HK-2 (cell line): Measurements from ENCODE around the gene B3GNT7.
"Not testable (repeated sequence)": the region's sequence is repeated elsewhere in the genome, so short reads cannot be mapped to it uniquely, and the experiment has no call there.

Experiments used
- DNase-seq: peaks from one replicate; pipeline ENCODE4 v3.0.0-alpha.2; 2018; ENCODE audit not compliant: unreplicated experiment

Gene B3GNT7

DNA sequence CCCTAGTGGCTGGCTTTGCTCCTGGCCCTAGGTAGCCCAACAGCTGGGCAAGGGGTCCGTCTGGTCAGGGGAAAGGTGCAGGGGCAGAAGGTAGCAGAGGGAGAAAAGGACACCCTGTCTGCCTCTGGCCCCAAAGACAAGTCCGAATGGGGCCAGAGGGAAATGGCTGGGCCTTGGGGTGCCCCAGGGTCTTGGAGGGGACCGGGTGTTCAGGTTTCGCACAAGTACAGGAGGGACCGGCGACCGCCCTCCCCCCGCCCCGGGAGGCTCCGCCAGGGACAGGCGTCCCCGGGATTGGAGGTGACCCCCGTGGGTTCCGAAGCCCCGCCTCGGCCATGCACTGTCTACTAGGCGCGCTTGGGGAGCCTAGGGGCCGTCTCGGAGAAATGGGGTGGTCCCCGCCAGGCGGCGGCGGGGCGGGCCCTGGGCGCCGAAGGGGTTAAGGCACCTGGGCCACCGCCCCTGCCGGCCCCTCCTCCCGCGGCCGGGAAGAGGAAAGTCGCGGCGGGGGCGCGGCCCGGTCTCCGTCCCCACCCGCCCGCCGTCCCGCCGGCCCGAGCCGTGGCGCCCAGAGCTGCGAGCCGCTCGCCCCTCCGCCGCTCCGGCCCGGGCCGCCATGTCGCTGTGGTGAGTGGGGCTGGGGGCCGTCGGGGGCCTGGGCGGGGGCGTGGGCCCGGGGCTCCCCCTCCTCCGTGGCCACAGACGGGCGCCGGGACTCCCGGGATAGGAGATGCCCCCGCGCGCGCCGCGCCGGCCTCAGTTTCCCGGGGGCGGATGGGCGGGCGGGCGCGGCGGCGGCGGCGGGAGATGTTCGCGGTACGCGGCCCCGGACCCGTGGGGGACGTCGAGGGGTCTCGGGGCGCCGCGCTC, at the start of gene B3GNT7:
Gene B3GNT7 (plus strand): TSS at position 523 of the 870 bp plus-strand sequence. CDS start 94 bp downstream, at position 617.
- DNase-seq, result no peak

GRCh38 chr2:231347081-231347480, 48.4 kb upstream of the B3GNT7 start:
- no peak for DNase-seq

GRCh38 chr2:231347638-231348037, 47.9 kb upstream of the B3GNT7 start:
- no peak for DNase-seq

DNA sequence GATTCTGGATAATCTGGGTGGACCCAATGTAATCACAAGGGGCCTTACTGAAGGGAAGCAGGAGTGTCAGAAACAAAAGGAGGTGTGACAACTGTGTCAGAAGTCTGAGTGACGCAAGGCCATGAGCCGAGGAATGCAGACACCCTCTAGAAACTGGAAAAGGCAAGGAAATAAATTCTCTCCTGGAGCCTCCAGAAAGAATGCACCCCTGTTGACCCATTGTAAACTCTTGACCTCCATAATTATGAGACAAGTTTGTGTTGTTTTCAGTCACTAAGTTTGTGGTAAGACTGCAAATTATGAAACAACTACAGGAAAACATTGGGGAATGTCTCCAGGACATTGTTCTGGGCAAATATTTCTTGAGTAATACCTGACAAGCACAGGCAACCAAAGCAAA, 47.3 kb upstream of the B3GNT7 start:
- no peak for DNase-seq

DNA sequence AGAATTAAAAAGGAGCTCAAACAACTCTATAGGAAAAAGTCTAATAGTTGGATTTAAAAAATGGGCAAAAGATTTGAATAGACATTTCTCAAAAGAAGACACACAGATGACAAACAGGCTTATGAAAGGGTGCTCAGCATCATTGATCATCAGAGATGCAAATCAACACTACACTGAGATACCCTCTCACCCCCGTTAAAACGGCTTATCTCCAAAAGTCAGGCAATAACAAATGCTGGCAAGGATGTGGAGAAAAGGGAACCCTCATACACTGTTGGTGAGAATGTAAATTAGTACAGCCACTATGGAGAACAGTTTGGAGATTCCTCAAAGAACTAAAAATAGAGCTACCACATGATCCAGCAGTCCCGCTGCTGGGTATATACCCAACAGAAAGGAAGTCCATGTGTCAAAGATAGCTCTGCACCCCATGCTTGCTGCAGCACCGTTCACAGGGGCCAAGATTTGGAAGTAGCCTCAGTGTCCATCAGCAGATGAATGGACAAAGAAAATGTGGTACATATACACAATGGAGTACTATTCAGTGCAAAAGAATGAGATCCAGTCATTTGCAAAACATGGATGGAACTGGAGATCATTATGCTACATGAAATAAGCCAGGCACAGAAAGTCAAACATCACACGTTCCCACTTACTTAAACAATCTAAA, 46.7 kb upstream of the B3GNT7 start:
- no peak for DNase-seq

DNA sequence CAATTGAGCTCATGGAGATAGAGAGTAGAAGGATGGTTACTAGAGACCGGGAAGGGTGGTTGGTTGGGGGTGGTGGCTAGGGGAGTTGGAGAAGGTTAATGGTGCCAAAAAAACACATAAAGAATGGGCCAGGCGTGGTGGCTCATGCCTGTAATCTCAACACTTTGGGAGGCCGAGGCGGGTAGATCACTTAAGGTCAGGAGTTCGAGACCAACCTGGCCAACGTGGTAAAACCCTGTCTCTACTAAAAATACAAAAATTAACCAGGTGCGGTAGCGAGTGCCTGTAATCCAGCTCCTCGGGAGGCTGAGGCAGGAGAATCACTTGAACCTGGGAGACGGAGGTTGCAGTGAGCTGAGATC, 46.2 kb upstream of the B3GNT7 start:
- DNase-seq, result not testable (repeated sequence)

DNA sequence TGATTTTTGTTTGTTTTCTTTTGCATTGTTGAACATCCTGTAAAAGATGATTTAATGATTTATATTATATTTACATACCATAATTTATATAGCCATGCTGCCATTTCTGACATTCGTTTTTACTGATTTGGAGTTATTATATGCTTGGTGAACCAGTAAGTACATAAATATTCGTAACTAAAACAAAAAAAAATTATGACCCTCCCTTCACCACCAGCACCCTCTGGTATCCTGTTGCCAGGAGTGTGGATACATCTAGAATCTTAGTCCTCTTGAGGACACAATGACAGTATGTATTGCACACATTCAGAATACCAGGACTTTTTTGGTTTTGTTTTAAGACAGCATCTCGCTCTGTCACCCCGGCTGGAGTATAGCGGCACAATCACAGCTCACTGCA, 43.9 kb upstream of the B3GNT7 start:
- no peak for DNase-seq

DNA sequence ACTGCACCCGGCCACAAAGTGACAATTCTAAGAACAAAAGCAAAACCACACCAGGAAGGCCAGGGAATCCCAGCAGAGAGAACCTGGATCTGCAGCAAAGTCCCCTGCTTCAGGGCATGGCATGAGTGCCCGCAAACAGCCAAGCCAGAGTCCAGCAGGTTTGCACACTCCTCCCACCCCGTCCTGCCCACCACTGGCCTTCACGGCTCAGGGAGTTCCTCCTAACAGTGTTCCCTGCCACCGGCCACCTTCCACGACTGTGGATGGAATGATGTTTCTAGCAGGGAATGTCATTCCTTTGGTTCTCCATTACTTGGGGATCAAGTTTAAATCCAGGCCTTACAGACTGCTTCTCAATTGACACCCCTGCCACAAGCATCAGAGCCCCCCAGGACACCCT, 42.0 kb upstream of the B3GNT7 start:
- DNase-seq, result no peak

DNA sequence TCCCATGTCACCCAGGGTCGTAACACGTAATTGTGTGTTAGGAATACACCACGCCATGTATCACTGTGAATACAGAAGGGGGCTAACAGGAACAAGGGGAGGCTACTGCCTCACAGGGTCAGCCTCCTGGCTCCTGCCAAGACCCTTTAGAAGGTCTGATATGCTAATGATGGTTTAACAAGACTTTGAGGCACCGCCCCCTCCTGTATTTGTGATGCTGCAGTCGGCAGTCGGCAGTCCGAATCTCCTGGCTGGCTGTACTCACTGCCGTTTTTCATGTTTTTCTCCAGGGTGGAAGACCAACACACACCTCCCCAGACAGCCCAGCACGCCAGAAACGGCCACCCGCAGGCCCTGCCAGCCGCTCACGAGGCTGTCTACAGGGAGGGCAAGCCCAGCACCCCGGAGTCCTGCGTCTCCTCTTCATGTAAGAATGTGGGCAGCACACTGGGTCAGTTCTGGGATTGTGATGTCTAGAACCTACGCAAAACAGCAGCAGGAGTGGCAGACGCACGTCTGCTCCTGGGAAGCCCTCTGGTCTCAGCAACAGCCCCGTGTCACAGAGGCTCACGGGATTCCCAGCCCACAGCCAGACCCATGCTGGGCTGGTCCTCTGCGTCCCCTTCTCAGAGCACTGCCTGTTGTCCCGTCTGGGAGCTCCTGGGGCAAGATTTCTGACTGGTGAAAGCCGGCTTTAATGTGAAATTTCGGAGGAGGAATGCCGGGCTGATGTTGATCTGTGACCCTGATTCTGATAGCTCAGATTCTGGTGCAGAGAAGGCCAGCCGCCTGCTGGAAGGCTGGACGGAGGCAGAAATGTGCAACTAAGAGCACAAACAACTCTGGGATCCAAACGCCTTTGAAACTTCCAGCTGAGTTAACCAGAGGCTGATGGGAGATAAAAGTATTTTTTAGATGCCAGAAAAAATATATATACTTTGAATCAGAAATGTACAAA, 39.7 kb upstream of the B3GNT7 start:
- DNase-seq, result no peak

DNA sequence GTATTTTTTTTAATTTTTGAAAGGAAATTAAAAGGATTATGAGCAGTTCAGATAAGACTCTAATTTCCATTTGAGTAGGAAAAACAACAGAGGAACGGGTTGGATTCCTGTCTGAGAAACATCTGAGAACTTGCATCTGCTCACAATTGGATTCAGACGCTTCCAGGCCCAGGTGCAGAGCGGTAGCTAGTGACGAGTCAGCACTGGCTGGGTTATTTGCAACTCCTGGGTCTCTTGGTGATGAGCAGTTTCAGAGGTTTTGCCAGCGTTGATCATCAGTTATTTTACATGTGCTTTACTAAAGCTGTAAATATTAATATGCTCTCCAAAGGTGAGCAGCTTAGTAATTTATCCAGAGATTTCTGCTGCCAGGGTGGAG, 39.1 kb upstream of the B3GNT7 start:
- no peak for DNase-seq

DNA sequence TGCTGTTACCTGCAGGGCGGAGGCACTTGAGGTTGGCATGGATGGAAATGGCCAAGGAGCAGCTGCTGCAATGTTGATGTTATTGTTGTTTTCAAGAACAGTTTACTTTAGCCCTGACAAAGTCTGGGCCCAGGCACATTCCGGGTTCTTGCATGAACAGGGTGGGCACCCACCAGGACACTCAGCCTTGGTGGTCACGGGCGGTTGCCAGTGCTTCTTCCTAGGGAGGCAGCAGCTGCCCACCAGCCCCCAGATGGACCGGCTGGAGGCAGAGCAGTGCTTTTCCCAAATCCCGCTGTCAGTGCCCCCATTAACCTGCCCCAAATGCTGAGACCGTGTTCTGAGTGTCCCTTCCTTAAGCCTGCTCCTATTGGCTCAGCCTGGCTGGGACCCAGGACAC, 38.5 kb upstream of the B3GNT7 start:
- no peak for DNase-seq

DNA sequence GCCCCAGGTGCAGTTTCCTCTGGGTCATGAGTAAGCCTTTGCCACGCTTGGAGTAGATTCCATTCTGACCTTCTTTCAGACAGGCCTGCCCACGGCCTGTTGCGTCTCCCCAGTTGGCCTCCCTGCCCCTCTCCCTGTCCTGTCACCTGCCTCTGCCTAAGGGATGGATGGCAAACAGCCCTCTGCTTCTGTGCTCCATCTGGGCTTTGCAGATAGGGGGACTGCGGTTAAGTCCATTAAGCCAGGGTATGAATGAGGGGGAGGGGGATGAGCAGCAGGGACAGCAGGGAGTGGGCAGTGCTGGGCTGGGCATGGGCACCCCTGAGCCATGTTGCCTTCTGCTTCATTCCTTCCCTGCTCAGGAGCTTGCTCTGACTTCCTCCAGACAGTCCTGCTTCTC, 37.6 kb upstream of the B3GNT7 start:
- DNase-seq, result no peak

- no peak for DNase-seq
Measured at GRCh38 chr2:231359441-231359840, 36.1 kb upstream of the B3GNT7 start.

DNA sequence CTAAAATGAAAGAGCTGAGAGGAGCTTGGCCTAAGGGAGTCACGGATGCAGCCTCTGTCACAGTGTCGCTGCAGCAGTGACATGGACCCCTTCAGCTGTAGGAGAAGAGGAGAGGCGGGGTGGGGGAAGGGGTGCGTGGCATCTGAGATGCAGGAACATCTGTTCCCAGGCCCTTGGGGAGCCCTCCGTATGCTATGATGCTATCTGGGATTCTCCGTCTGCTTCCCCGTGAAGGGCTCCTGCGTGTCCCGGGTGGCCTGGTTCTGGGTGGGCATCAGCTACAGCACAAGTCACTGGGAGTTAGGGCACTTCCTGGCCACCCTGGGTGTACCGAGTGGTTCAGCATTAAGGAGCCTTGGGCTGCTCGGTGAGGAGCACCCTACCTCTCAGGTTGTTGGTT, 35.6 kb upstream of the B3GNT7 start:
- no peak for DNase-seq

DNA sequence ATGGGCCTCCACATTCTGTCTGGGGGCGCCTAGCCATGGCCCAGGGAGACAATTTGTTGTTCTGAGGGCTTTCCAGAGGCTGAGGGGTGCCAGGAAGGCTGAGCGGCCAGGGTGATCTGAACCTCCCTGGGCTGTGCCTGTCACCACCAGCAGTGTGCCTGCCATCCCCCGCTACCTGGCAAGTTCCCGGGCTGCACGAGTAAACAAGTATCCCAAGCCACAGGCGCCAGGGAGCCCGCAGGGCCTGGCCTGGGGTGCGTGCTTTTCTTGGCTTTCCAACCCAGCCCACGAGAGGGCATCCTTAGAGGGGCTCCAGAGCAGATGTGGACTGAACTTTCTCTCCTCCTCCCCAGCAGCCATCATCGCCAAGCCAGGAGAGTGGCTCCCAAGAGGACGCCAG, 35.1 kb upstream of the B3GNT7 start:
- DNase-seq, result no peak

DNA sequence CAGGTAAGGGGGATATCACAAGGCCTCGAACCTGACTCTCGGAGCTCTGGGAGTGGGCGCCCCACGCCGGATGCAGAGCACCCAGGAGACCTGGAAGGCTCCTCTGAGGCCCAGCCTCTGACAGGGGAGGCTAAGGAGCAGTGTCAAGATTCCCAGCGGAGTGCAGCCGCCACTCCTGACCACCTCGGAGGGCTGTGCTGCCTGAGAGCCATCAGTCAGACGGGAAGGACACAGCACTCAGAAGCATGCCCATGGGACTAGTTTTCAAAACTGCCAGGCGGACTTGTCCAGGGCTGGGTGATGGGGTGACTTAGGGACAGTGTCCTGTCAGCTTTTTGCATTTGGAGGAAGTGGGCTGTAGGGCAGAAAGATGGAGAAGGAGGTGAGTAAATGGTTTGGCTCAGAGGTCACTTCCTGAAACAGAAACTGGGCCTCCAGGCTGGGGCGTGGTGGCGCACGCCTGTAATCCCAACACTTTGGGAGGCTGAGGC, 34.6 kb upstream of the B3GNT7 start:
- no peak for DNase-seq

DNA sequence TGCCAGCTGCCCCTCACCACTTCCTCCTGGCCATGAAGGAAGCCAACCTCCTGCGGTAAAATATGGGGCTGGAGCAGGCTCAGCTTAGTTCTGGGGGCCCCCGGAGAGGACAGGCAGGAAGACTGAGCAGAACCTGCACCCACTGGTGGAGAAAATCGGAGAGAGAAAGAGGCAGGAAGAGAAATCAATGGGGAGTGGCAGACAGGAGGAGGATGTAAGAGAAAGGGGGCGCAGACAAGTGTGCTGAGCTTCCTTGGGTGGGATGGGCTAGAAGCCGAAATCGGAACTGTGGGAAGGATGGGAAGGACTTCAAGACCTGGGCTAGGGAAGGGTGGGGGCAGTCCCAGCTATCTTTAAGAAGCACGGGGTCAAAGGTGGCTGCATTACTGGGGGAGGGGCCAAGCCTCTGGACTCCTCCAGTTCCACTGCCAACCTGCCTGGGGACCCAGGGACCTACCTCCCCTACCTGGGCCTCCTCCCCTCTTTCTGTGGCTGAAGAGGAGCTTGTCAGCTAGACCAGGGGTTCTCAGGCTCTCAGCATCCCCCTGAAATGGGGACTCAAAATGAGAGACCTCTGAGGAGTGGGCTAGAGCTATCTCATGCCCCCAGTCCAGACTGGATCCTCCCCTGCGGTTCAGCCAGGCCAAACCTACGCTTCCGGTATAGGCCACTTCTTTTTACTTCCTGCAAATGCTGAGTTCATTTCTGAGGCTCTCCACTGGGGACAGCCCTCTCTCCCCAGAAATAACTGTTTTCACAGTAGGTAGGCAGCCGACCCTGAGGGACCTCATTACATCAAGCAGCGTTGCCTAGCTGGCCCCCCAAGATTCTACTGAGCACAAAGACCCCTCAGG, 33.6 kb upstream of the B3GNT7 start:
- DNase-seq, result no peak

- DNase-seq, result no peak
Measured at GRCh38 chr2:231362555-231363184, 32.8 kb upstream of the B3GNT7 start.

DNA sequence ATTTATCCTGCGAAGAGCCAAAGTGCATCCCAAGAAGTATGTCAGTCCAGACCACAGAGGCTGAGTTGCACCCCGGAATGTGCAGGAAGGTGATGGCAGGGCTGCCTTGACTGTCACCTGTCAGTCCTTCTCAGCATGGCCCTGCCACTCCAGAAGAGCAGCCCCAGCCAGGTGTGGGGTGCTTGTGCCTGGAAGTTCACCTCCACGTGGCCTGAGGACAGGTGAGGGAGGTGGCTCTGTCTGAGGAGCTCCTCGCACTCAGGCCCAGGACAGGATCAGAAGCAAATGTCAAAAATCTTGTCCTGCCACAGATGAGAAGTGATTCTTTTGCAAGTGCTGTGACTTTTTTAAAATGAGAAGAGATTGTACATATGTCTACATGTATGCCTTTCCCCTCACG, 31.4 kb upstream of the B3GNT7 start:
- no peak for DNase-seq

DNA sequence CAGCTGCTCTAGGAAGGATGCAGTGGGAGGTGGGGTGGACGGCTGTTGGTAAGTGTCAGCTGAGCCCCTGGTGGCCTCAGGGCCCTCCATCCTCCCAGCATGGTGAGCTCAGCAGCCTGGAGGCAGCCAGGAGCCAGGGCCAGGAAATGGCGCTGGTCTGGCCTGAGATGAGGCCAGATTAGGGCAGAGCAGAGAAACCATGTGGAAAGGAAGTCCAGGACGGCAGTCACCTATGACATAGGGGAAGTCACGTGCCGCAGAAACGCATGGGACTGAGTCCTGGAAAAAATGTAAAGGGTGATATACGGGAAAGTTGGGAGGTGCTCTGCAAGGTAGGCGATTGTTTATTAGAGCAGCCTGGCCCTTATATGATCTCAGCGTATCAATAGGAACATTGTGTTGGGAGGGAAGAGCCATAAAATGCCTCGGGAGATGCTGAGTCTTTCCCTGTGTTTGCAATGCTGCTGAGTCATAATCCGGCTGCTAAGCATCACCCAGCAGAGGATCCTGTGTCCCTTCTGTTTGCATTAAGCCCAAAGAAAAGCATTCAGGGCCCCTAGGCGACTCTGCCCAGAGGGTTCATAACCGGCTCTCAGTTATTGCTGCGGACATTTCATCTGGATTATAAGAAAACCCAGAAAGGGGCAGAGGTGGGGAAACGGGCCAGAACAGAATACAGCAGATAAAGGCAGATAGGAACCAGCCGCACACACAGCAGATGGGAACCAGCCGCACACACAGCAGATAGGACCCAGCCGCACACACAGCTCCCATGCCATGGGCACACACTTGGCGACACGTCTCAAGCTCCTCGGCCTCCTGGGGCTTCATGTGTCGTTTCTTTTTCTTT, 30.3 kb upstream of the B3GNT7 start:
- DNase-seq, result peak; percentile 22
